ENCODE data around the gene STOX1.
"Not testable (repeated sequence)": the region's sequence is repeated elsewhere in the genome, so short reads cannot be mapped to it uniquely, and the experiment has no call there.

- not testable (repeated sequence) for TF ChIP-seq CTCF (conservative IDR thresholded peaks at IDR 0.05); ZFX (IDR thresholded peaks at IDR 0.05)
These were observed 7.0 kb upstream of the STOX1 start for GRCh38 chr10:68820359-68820758.
